GM06990 (cell line): Measurements from ENCODE around the gene IRF2BPL.

ENCODE experiments used
- DNase-seq: peaks from one replicate; pipeline ENCODE4 v3.0.0-alpha.2; 2011; ENCODE audit not compliant: insufficient read length; ENCODE audit errors: extremely low read depth
- H3K27me3 ChIP-seq: replicated peaks from 2 replicates; pipeline ENCODE4 v1.6.0; 2011; ENCODE audit warnings: low read length; ENCODE audit not compliant: control insufficient read depth, insufficient read depth
- H3K36me3 ChIP-seq: 2 replicates; pipeline ENCODE4 v1.5.1; 2011; ENCODE audit warnings: low read length; ENCODE audit not compliant: control insufficient read depth, insufficient read depth
- H3K4me3 ChIP-seq: replicated peaks from 2 replicates; pipeline ENCODE4 v1.5.1; 2011; ENCODE audit warnings: low read depth, mild to moderate bottlenecking, control low read depth, low read length
- CTCF ChIP-seq: IDR thresholded peaks from 2 replicates; pipeline ENCODE4 v1.5.1; 2011; ENCODE audit warnings: low read length, control low read depth, mild to moderate bottlenecking, inconsistent platforms; ENCODE audit not compliant: insufficient read depth, poor library complexity, severe bottlenecking

Gene IRF2BPL

GRCh38 chr14:77043984-77044485 lies 15.5 kb upstream of the IRF2BPL start:
- H3K4me3 ChIP-seq = no peak overlapping the region
- no peak for DNase-seq
- H3K27me3 ChIP-seq = no peaks in the 10 kb centered on the region
- no peak for TF ChIP-seq CTCF
- H3K36me3 ChIP-seq = no peaks in the 10 kb centered on the region

DNA sequence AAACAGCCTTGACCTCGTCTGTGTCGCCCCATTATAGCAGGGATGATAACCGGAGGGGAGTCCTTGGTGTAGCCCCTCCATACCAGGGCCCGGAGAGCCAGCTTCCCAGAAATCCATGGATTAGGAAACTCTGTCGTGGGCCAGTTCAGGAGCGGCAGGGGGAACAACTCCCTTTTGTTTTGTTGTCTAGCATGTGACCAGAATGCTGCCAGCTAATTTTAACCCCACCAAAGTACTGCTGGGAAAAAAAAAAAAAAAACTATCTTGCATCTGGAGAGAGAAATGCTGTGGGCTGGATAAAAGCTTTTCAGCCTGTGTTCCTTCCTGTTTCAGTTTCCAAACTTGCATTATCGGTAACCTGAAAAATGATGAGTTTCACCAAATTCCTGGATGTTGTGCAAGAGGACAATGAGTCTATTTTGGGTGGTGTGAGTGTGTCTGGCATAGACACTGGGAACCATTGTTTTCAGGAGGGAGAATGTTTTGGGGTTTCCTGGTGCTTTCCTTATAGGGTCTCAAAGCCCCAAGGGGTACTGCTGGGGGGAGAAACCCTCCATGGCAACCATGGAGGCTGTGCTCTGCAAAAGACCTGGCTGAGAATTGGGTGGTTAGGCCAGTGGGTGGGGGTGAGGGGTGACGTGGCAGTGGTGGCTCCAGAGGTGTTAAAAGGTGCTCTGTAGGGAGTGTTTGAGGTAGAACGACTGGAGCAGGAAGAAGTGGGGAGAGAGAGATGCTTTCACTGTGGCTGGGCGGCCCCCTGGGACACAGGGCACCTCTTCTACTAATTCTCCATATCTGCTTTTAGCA lies 14.9 kb upstream of the IRF2BPL start:
- Histone ChIP-seq H3K27me3 (no peaks in the 10 kb centered on the region), H3K36me3 (no peaks in the 10 kb centered on the region), H3K4me3 (no peak overlapping the region)
- peak; percentile 54 for DNase-seq
- TF ChIP-seq CTCF = no peak

- H3K36me3 ChIP-seq = no peaks in the 10 kb centered on the region
- TF ChIP-seq CTCF = no peak
- DNase-seq = no peak
- no peaks in the 10 kb centered on the region for H3K27me3 ChIP-seq
- H3K4me3 ChIP-seq = no peak overlapping the region
These were observed 13.5 kb upstream of the IRF2BPL start for GRCh38 chr14:77041881-77042545.

GRCh38 chr14:77040741-77041653 lies 12.5 kb upstream of the IRF2BPL start:
- Histone ChIP-seq H3K36me3 (no peaks in the 10 kb centered on the region), H3K4me3 (peak overlapping the region; percentile 49), H3K27me3 (no peaks in the 10 kb centered on the region)
- DNase-seq = no peak
- TF ChIP-seq CTCF = no peak

GRCh38 chr14:77040059-77040740 lies 11.7 kb upstream of the IRF2BPL start:
- TF ChIP-seq CTCF = no peak
- DNase-seq = peak; percentile 88
- no peaks in the 10 kb centered on the region for H3K36me3 ChIP-seq
- peak overlapping the region; percentile 49 for H3K4me3 ChIP-seq
- H3K27me3 ChIP-seq = no peaks in the 10 kb centered on the region
